GM18909 (cell line): ENCODE results near the gene HPSE2.
"Not testable (repeated sequence)": the region's sequence is repeated elsewhere in the genome, so short reads cannot be mapped to it uniquely, and the experiment has no call there.

Experiments
- ATAC-seq: cut with Tn5 transposase; IDR thresholded peaks from one replicate; pipeline ENCODE4 v1.9.1; 2021; ENCODE audit warnings: mild to moderate bottlenecking; ENCODE audit not compliant: unreplicated experiment, poor library complexity

HPSE2 gene

GRCh38 chr10:98925651-98926050 is 310.0 kb downstream of the HPSE2 start:
- no peak for ATAC-seq

GRCh38 chr10:98924526-98924925 is 311.1 kb downstream of the HPSE2 start:
- ATAC-seq: no peak

GRCh38 chr10:98921316-98921715 is 314.3 kb downstream of the HPSE2 start:
- ATAC-seq: no peak

GRCh38 chr10:98920807-98921206 is 314.8 kb downstream of the HPSE2 start:
- no peak for ATAC-seq

GRCh38 chr10:98920360-98920759 is 315.3 kb downstream of the HPSE2 start:
- ATAC-seq: no peak

GRCh38 chr10:98919899-98920298 is 315.8 kb downstream of the HPSE2 start:
- no peak for ATAC-seq

- ATAC-seq: no peak
These were observed 317.8 kb downstream of the HPSE2 start for GRCh38 chr10:98917828-98918227.

- ATAC-seq: no peak
These were observed 319.0 kb downstream of the HPSE2 start for GRCh38 chr10:98916526-98917125.

GRCh38 chr10:98915911-98916310 is 319.7 kb downstream of the HPSE2 start:
- no peak for ATAC-seq

- ATAC-seq: no peak
These were observed 325.1 kb downstream of the HPSE2 start for GRCh38 chr10:98910546-98910945.

- no peak for ATAC-seq
These were observed 325.6 kb downstream of the HPSE2 start for GRCh38 chr10:98910048-98910447.

- ATAC-seq: no peak
These were observed 326.8 kb downstream of the HPSE2 start for GRCh38 chr10:98908868-98909267.

- ATAC-seq: not testable (repeated sequence)
These were observed 327.4 kb downstream of the HPSE2 start for GRCh38 chr10:98908247-98908646.

- ATAC-seq: no peak
These were observed 334.1 kb downstream of the HPSE2 start for GRCh38 chr10:98901441-98902110.

- no peak for ATAC-seq
These were observed 336.6 kb downstream of the HPSE2 start for GRCh38 chr10:98899018-98899417.

- ATAC-seq: no peak
These were observed 343.1 kb downstream of the HPSE2 start for GRCh38 chr10:98892523-98892922.

GRCh38 chr10:98886686-98887085 is 349.0 kb downstream of the HPSE2 start:
- ATAC-seq: no peak

- ATAC-seq: no peak
These were observed 350.3 kb downstream of the HPSE2 start for GRCh38 chr10:98885378-98885777.

- no peak for ATAC-seq
These were observed 353.9 kb downstream of the HPSE2 start for GRCh38 chr10:98881789-98882188.

GRCh38 chr10:98880971-98881370 is 354.7 kb downstream of the HPSE2 start:
- no peak for ATAC-seq

GRCh38 chr10:98878921-98879320 is 356.7 kb downstream of the HPSE2 start:
- ATAC-seq: no peak

GRCh38 chr10:98878418-98878817 is 357.2 kb downstream of the HPSE2 start:
- no peak for ATAC-seq
